GM21381 (cell line): ENCODE results near the gene CDKAL1.

Experiments
- ATAC-seq: cut with Tn5 transposase; IDR thresholded peaks from one replicate; pipeline ENCODE4 v1.9.1; 2021; ENCODE audit warnings: mild to moderate bottlenecking, moderate library complexity; ENCODE audit not compliant: unreplicated experiment

CDKAL1 gene

GRCh38 chr6:21123507-21124436 lies 589.5 kb downstream of the CDKAL1 start:
- no peak for ATAC-seq

GRCh38 chr6:21128601-21129000 lies 594.3 kb downstream of the CDKAL1 start:
- no peak for ATAC-seq

GRCh38 chr6:21131406-21131805 lies 597.1 kb downstream of the CDKAL1 start:
- no peak for ATAC-seq

GRCh38 chr6:21132446-21132845 lies 598.2 kb downstream of the CDKAL1 start:
- ATAC-seq: no peak

GRCh38 chr6:21132856-21133838 lies 598.9 kb downstream of the CDKAL1 start:
- ATAC-seq: no peak

- no peak for ATAC-seq
Observed at GRCh38 chr6:21133901-21134300, 599.6 kb downstream of the CDKAL1 start.

- no peak for ATAC-seq
Observed at GRCh38 chr6:21134356-21134755, 600.1 kb downstream of the CDKAL1 start.

- ATAC-seq: no peak
Observed at GRCh38 chr6:21135484-21136013, 601.3 kb downstream of the CDKAL1 start.

- ATAC-seq: no peak
Observed at GRCh38 chr6:21137700-21138335, 603.6 kb downstream of the CDKAL1 start.

- no peak for ATAC-seq
Observed at GRCh38 chr6:21138336-21139069, 604.2 kb downstream of the CDKAL1 start.

- ATAC-seq: no peak
Observed at GRCh38 chr6:21140966-21141365, 606.7 kb downstream of the CDKAL1 start.

- no peak for ATAC-seq
Observed at GRCh38 chr6:21141616-21142303, 607.5 kb downstream of the CDKAL1 start.

- no peak for ATAC-seq
Observed at GRCh38 chr6:21142741-21143140, 608.5 kb downstream of the CDKAL1 start.

GRCh38 chr6:21143645-21144044 lies 609.4 kb downstream of the CDKAL1 start:
- no peak for ATAC-seq

- ATAC-seq: no peak
Observed at GRCh38 chr6:21144928-21145327, 610.7 kb downstream of the CDKAL1 start.

GRCh38 chr6:21147995-21148394 lies 613.7 kb downstream of the CDKAL1 start:
- no peak for ATAC-seq

- ATAC-seq: no peak
Observed at GRCh38 chr6:21149470-21149869, 615.2 kb downstream of the CDKAL1 start.

- ATAC-seq: no peak
Observed at GRCh38 chr6:21150667-21151066, 616.4 kb downstream of the CDKAL1 start.

- ATAC-seq: no peak
Observed at GRCh38 chr6:21151119-21151518, 616.9 kb downstream of the CDKAL1 start.
